ENCODE measurements around the gene POLDIP2. TPM values are rescaled to one million over a fixed set of nuclear protein-coding genes. Genes with fewer than 3 reads are reported as not detected.

Gene POLDIP2
- total and polyA plus RNA-seq, 2 of the 13 experiments (the other 11 are each of a cell fraction or from before 2014, with no cell fraction given) = 85.9 to 114 TPM

DNA sequence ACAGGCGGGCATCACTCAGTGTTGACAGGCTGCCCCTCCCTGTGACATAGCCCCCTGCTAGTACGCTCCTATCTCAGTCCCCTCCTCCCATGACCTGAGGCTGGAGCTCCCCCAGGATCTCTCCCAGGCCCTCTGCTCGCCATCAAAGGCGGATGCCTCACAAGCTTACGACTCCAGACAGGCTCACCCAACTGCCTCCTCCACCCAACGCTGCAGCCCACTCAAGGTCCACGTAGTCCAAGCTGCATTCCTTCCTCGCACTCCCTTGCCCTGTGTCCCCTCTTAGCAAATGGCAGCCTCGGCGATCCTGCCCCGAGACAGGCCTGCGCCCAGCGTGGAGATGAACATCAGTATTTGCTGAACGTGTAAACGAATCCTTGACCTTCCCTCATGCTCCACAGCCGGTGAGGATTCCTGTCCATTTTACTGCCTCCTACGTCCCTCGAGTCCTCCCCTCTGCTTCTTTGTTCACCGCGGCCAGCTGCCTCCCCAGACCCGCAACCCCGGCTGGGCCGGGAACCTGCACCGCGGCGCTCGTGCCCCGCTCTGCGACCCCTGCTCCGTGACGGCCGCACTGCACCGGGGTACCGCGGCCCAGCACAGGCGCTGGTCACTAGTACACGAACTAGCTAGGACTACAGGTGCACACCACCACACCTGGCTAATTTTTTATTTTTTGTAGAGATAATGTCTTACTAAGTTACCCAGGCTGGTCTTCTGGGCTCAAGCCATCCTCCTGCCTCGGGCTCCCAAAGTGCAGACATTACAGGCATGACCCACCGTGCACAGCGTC, 39.2 kb downstream of the POLDIP2 start (continued):
- no peak for TF ChIP-seq NR2F2 (IDR thresholded peaks at IDR 0.05; ENCODE audit: borderline replicate concordance, low read depth)
- no peak for TF ChIP-seq MIER3 (CRISPR knock-in tag; IDR thresholded peaks at IDR 0.05; ENCODE audit: borderline replicate concordance)
- TF ChIP-seq ZBTB38 (CRISPR knock-in tag; IDR thresholded peaks at IDR 0.05) = no peak
- TF ChIP-seq, protein P1, sequence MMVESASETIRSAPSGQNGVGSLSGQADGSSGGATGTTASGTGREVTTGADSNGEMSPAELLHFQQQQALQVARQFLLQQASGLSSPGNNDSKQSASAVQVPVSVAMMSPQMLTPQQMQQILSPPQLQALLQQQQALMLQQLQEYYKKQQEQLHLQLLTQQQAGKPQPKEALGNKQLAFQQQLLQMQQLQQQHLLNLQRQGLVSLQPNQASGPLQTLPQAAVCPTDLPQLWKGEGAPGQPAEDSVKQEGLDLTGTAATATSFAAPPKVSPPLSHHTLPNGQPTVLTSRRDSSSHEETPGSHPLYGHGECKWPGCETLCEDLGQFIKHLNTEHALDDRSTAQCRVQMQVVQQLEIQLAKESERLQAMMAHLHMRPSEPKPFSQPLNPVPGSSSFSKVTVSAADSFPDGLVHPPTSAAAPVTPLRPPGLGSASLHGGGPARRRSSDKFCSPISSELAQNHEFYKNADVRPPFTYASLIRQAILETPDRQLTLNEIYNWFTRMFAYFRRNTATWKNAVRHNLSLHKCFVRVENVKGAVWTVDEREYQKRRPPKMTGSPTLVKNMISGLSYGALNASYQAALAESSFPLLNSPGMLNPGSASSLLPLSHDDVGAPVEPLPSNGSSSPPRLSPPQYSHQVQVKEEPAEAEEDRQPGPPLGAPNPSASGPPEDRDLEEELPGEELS (CRISPR knock-in tag; IDR thresholded peaks at IDR 0.05) = peak; percentile 30; the same call in 1 of the 2 replicates
- no peak for TF ChIP-seq ZNF510 (CRISPR knock-in tag; IDR thresholded peaks at IDR 0.05; ENCODE audit: low read depth)
- no peak for TF ChIP-seq GZF1 (CRISPR knock-in tag; IDR thresholded peaks at IDR 0.05)
- 0 out of 2 replicates have a peak, but pooled peaks have one; percentile 40 for TF ChIP-seq ZNF44 (CRISPR knock-in tag; IDR thresholded peaks at IDR 0.05)
- TF ChIP-seq RBM39 (IDR thresholded peaks at IDR 0.05; ENCODE audit: low read depth, low read length, poor library complexity, severe bottlenecking) = no peak
- no peak for TF ChIP-seq ARNT (IDR thresholded peaks at IDR 0.05)
- TF ChIP-seq ZNF841 (CRISPR knock-in tag; IDR thresholded peaks at IDR 0.05; ENCODE audit: borderline replicate concordance) = no peak
- TF ChIP-seq TEF (CRISPR knock-in tag; IDR thresholded peaks at IDR 0.05) = no peak
- TF ChIP-seq ZNF343 (CRISPR knock-in tag; IDR thresholded peaks at IDR 0.05) = peak; percentile 9; the same call in 1 of the 2 replicates
- TF ChIP-seq BRCA1 (CRISPR knock-in tag; IDR thresholded peaks at IDR 0.05) = no peak
- TF ChIP-seq AGO1 (IDR thresholded peaks at IDR 0.05; ENCODE audit: low read depth, low read length, poor library complexity, severe bottlenecking) = no peak
- peak; percentile 15; the same call in 1 of the 2 replicates for TF ChIP-seq ZBTB2 (CRISPR knock-in tag; IDR thresholded peaks at IDR 0.05; ENCODE audit: low read depth)
- TF ChIP-seq, protein P2, sequence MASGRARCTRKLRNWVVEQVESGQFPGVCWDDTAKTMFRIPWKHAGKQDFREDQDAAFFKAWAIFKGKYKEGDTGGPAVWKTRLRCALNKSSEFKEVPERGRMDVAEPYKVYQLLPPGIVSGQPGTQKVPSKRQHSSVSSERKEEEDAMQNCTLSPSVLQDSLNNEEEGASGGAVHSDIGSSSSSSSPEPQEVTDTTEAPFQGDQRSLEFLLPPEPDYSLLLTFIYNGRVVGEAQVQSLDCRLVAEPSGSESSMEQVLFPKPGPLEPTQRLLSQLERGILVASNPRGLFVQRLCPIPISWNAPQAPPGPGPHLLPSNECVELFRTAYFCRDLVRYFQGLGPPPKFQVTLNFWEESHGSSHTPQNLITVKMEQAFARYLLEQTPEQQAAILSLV (CRISPR knock-in tag; IDR thresholded peaks at IDR 0.05; ENCODE audit: borderline replicate concordance) = 0 out of 2 replicates have a peak, but pooled peaks have one; percentile 34
- TF ChIP-seq, protein P3, sequence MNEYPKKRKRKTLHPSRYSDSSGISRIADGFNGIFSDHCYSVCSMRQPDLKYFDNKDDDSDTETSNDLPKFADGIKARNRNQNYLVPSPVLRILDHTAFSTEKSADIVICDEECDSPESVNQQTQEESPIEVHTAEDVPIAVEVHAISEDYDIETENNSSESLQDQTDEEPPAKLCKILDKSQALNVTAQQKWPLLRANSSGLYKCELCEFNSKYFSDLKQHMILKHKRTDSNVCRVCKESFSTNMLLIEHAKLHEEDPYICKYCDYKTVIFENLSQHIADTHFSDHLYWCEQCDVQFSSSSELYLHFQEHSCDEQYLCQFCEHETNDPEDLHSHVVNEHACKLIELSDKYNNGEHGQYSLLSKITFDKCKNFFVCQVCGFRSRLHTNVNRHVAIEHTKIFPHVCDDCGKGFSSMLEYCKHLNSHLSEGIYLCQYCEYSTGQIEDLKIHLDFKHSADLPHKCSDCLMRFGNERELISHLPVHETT (CRISPR knock-in tag; conservative IDR thresholded peaks at IDR 0.05) = no peak
- TF ChIP-seq ZNF775 (CRISPR knock-in tag; IDR thresholded peaks at IDR 0.05; ENCODE audit: borderline replicate concordance) = no peak
- no peak for TF ChIP-seq AKAP8 (CRISPR knock-in tag; IDR thresholded peaks at IDR 0.05)
- TF ChIP-seq FOXC1 (CRISPR knock-in tag; IDR thresholded peaks at IDR 0.05; ENCODE audit: borderline replicate concordance) = 0 out of 2 replicates have a peak, but pooled peaks have one; percentile 33
- no peak for TF ChIP-seq CCAR2 (optimal IDR thresholded peaks at IDR 0.05; ENCODE audit: low read depth, low read length)
- TF ChIP-seq TGIF2 (CRISPR knock-in tag; IDR thresholded peaks at IDR 0.05) = no peak
- no peak for TF ChIP-seq GPN1 (CRISPR knock-in tag; IDR thresholded peaks at IDR 0.05; ENCODE audit: borderline replicate concordance)
